ENCODE data around the gene PTTG2. TPM values are rescaled to one million over a fixed set of nuclear protein-coding genes. Genes with fewer than 3 reads are reported as not detected.

Gene PTTG2
- polyA plus RNA-seq, 1 donor (not counting 4 experiments of a cell fraction or from before 2014, with no cell fraction given), result not detected

DNA sequence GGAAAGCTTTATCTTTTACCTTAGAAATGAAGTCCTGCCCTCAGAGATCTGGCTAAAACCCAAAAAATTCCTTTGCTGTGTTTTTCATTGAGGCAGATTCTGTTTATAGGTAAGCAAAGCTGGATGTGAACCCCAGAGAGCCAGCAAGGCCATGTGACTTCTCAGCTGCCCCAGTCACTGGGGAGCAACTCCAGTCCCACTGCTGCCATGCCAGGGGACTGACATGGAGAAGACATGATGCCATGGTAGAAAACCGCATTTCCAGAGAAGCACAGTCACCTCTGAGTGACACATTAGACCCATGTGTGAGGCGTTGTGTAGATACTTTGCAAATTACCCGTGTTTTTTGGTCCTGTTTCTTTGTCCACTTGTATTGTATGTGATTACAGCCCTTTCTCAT, 45.4 kb downstream of the PTTG2 start:
- H3K27ac ChIP-seq (ENCODE audit: control insufficient read depth, insufficient read depth, low read length), result no peak overlapping the region
- H3K4me1 ChIP-seq (ENCODE audit: control insufficient read depth, extremely low read depth, insufficient read depth, low read length), result peaks cover 8% of the 10 kb centered on the region
- H3K9me1 ChIP-seq (ENCODE audit: control insufficient read depth, extremely low read depth, insufficient read depth, low read length), result no peaks in the 10 kb centered on the region
- DNase-seq (ENCODE audit: low read depth, low spot score) (no peak), FAIRE-seq (no peak)
- no peaks in the 10 kb centered on the region for H4K20me1 ChIP-seq (ENCODE audit: control insufficient read depth, extremely low read depth, insufficient read depth, low read length)
- TF ChIP-seq EZH2 (IDR thresholded peaks at IDR 0.05; ENCODE audit: low read length), result no peak
- TF ChIP-seq, protein P1, sequence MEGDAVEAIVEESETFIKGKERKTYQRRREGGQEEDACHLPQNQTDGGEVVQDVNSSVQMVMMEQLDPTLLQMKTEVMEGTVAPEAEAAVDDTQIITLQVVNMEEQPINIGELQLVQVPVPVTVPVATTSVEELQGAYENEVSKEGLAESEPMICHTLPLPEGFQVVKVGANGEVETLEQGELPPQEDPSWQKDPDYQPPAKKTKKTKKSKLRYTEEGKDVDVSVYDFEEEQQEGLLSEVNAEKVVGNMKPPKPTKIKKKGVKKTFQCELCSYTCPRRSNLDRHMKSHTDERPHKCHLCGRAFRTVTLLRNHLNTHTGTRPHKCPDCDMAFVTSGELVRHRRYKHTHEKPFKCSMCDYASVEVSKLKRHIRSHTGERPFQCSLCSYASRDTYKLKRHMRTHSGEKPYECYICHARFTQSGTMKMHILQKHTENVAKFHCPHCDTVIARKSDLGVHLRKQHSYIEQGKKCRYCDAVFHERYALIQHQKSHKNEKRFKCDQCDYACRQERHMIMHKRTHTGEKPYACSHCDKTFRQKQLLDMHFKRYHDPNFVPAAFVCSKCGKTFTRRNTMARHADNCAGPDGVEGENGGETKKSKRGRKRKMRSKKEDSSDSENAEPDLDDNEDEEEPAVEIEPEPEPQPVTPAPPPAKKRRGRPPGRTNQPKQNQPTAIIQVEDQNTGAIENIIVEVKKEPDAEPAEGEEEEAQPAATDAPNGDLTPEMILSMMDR (optimal IDR thresholded peaks at IDR 0.05 in 1 of 3, IDR thresholded peaks at IDR 0.05 in 1 of 3, conservative IDR thresholded peaks at IDR 0.05 in 1 of 3; ENCODE audit: extremely low read depth in 1 of 3, insufficient read depth in 2 of 3, low read length in 3 of 3), result no peak
- H3K79me2 ChIP-seq (ENCODE audit: control insufficient read depth, insufficient read depth, low read length), result peaks cover 2% of the 10 kb centered on the region
- no peaks in the 10 kb centered on the region for H3K9me3 ChIP-seq (ENCODE audit: control insufficient read depth, low read depth, low read length)
- H3K4me3 ChIP-seq (ENCODE audit: control insufficient read depth in 2 of 3, extremely low read depth in 1 of 3, insufficient read depth in 2 of 3, low read depth in 1 of 3, low read length in 3 of 3), result no peak overlapping the region
- dilution Hi-C loops (cut with MboI; ENCODE audit: extremely low pct_ligation_motif_present, low sequenced_read_pairs), result no loop called here
- no peaks in the 10 kb centered on the region for H3K27me3 ChIP-seq (ENCODE audit: control insufficient read depth, extremely low read depth, insufficient read depth, low read length)
- H3K36me3 ChIP-seq (ENCODE audit: control insufficient read depth in 2 of 2, extremely low read depth in 1 of 2, insufficient read depth in 2 of 2, low read length in 2 of 2), result no peaks in the 10 kb centered on the region
- no peak overlapping the region for H3K9ac ChIP-seq (ENCODE audit: control insufficient read depth, extremely low read depth, insufficient read depth, low read length)
- H2AFZ ChIP-seq (ENCODE audit: control insufficient read depth, low read length), result no peak overlapping the region
- no peak overlapping the region for H3K4me2 ChIP-seq (ENCODE audit: control insufficient read depth, extremely low read depth, insufficient read depth, low read depth, low read length)

DNA sequence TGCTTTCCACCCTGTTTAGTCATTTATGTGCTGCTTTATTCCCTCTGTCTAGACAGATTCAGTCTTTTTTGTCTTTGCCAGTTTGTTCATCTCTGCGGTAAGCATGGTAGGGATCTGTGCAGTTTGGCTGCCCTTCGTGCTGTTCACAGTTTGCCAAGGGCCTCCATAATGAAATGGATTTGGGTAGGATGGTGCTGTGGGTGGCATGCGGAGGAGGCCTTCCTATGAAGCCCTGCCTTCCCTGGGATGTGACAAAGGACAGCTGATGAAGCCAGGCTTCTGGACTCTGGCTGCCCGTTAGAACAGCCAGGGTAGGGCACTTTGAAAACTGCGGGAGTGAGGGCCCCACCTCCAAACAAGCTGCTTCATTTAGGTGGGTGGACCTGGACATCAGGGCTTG, 47.4 kb downstream of the PTTG2 start:
- dilution Hi-C loops (cut with MboI; ENCODE audit: extremely low pct_ligation_motif_present, low sequenced_read_pairs), result no loop called here

More for the DNA sequence above, 47.4 kb downstream of the PTTG2 start:
- Histone ChIP-seq H3K4me2 (ENCODE audit: control insufficient read depth, extremely low read depth, insufficient read depth, low read depth, low read length) (no peak overlapping the region), H3K79me2 (ENCODE audit: control insufficient read depth, insufficient read depth, low read length) (peaks cover 2% of the 10 kb centered on the region), H3K4me3 (ENCODE audit: control insufficient read depth in 2 of 3, extremely low read depth in 1 of 3, insufficient read depth in 2 of 3, low read depth in 1 of 3, low read length in 3 of 3) (no peak overlapping the region), H4K20me1 (ENCODE audit: control insufficient read depth, extremely low read depth, insufficient read depth, low read length) (no peaks in the 10 kb centered on the region), H2AFZ (ENCODE audit: control insufficient read depth, low read length) (no peak overlapping the region), H3K9me1 (ENCODE audit: control insufficient read depth, extremely low read depth, insufficient read depth, low read length) (no peaks in the 10 kb centered on the region), H3K9me3 (ENCODE audit: control insufficient read depth, low read depth, low read length) (no peaks in the 10 kb centered on the region), H3K27me3 (ENCODE audit: control insufficient read depth, extremely low read depth, insufficient read depth, low read length) (no peaks in the 10 kb centered on the region), H3K27ac (ENCODE audit: control insufficient read depth, insufficient read depth, low read length) (no peak overlapping the region), H3K36me3 (ENCODE audit: control insufficient read depth in 2 of 2, extremely low read depth in 1 of 2, insufficient read depth in 2 of 2, low read length in 2 of 2) (no peaks in the 10 kb centered on the region), H3K4me1 (ENCODE audit: control insufficient read depth, extremely low read depth, insufficient read depth, low read length) (peaks cover 6% of the 10 kb centered on the region), H3K9ac (ENCODE audit: control insufficient read depth, extremely low read depth, insufficient read depth, low read length) (no peak overlapping the region)
- TF ChIP-seq, protein P1 (optimal IDR thresholded peaks at IDR 0.05 in 1 of 3, IDR thresholded peaks at IDR 0.05 in 1 of 3, conservative IDR thresholded peaks at IDR 0.05 in 1 of 3; ENCODE audit: extremely low read depth in 1 of 3, insufficient read depth in 2 of 3, low read length in 3 of 3), result no peak
- no peak for TF ChIP-seq EZH2 (IDR thresholded peaks at IDR 0.05; ENCODE audit: low read length)
- no peak for FAIRE-seq
- no peak for DNase-seq (ENCODE audit: low read depth, low spot score)
